ENCODE results near the gene C14orf180. TPM values are rescaled to one million over a fixed set of nuclear protein-coding genes. Genes with fewer than 3 reads are reported as not detected.

C14orf180 gene
- total RNA-seq, 1 donor from 2014 or later = not detected

- no peak for DNase-seq (ENCODE audit: low read depth, low spot score)
Measured at GRCh38 chr14:104549536-104550339, 29.8 kb upstream of the C14orf180 start.

- DNase-seq (ENCODE audit: low read depth, low spot score) = no peak
Measured at GRCh38 chr14:104550340-104550860, 29.2 kb upstream of the C14orf180 start.

DNA sequence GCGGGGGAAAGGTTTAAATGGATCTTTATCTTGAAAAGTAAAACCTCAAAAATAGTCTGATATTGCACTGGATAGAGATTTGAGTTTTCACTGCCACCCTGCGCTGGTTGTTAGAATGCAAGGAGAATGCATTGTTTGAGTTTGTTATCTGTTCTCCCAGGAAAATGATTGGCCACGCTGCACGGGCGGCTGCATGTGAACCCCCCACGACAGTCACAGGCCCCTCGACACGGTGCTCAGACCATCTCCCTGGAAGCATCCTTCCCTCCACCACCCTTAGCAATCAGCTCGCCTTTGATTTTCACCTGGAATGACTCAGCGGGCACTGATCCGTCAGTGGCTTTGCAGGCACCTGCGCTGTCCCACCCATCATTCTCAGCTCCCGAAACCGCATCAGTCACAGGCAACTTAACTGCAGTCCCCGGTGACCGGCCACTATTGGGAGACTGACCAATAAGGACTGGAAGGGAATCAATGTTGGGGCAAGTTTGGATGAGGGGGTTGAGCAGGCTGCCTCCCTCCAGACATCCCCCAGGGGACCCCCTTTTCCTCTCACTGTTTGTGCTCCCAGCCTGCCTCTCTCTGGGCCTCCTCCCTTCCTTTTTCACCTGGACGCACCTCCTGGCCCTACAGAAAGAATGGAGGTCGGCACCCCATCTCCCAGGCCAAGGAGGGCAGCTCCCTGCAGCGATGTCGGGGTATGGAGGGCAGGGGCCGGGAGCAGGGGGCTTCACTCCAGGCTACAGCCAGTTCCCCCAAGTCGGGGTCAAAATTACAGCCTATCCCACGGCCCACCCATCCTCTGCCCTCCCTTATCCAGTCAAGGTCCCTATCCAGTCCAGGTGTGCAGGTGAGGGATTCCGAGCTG is 28.5 kb upstream of the C14orf180 start:
- DNase-seq (ENCODE audit: low read depth, low spot score) = no peak

GRCh38 chr14:104551851-104552737 is 27.5 kb upstream of the C14orf180 start:
- DNase-seq (ENCODE audit: low read depth, low spot score) = no peak

DNA sequence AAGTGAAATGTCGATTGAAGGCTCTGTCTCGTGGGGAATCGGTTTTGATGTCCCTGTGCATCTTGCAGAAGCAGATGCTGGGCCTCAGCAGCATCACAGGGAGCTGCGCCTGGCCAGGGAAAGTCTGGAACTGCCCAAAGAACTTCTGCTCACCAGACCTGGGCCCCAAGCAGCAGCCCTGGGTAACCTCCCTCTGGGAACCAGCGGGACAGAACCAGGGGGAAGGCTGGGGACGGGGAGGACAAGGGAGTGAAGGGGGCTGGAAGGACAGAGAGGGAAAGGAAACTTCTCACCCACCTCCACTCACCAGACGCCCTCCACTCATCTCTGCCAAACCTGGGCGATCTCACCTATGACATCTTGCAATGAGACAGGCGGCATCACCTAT is 26.8 kb upstream of the C14orf180 start:
- no peak for DNase-seq (ENCODE audit: low read depth, low spot score)

DNA sequence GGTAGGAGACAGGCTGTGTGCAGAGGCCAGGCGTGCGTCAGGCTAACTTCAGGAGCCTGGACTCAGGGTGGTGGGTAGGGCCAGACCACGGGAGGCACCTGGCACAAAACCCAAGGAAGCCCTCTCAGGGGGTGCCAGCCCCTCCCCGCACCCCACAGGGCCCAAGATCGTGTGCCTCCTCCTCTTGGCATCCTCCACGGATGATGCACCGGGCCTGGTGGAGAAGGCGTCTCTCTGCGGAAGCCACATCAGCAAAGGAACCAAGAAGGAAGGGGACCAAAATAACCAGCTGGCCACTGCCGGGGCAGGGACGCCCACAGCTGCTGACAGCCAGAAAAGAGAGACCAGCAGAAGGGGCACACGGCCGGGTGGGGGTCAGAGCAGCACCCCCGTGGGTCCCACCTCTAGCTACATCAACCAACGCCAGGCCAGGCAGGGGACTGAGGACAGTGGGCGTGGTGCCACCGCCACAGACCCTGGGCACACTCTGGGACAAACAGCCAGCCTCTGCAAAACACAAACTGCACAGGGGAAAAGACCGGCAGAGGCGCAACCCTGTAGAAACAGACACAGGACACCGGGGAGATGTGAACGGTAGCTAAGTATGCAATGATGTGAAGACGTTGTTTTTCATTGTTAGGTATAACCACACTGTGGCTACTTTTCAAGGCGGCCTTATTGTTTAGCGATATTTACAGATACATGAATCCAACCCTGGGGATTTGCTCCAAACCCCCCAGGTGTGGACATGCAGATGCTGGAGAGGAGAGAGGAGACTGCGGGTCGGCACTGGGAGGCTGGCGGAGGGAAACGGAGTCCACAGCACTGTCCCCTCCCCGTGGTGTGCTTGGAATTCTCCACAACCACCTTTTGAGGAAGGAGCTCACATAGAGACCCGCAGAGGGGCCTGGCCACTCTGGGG is 26.1 kb upstream of the C14orf180 start:
- no peak for DNase-seq (ENCODE audit: low read depth, low spot score)

- DNase-seq (ENCODE audit: low read depth, low spot score) = no peak
Measured at GRCh38 chr14:104554088-104554607, 25.4 kb upstream of the C14orf180 start.

- DNase-seq (ENCODE audit: low read depth, low spot score) = no peak
Measured at GRCh38 chr14:104554608-104555429, 24.7 kb upstream of the C14orf180 start.

GRCh38 chr14:104555430-104556255 is 23.9 kb upstream of the C14orf180 start:
- DNase-seq (ENCODE audit: low read depth, low spot score) = no peak

GRCh38 chr14:104556256-104557021 is 23.1 kb upstream of the C14orf180 start:
- DNase-seq (ENCODE audit: low read depth, low spot score) = no peak

DNA sequence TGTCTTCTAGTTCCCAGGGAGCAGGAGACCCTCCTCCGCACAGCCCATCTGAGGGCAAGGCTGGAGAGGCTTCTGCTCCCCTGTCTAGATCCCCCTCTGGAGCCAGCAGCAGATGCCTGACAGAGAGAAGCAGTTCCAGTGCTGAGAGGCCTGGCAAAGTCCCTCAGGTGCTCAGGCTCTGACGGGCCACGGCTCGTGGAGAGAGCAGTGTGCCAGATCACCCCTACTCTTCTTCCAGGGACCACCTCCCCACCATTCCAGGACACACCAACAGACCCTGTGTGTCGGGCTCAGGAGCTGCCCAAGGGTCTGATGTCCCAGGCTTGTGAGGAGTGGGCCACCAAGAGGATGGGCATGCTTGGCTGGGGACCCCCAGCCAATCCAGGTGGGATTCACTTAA is 22.5 kb upstream of the C14orf180 start:
- DNase-seq (ENCODE audit: low read depth, low spot score) = no peak

DNA sequence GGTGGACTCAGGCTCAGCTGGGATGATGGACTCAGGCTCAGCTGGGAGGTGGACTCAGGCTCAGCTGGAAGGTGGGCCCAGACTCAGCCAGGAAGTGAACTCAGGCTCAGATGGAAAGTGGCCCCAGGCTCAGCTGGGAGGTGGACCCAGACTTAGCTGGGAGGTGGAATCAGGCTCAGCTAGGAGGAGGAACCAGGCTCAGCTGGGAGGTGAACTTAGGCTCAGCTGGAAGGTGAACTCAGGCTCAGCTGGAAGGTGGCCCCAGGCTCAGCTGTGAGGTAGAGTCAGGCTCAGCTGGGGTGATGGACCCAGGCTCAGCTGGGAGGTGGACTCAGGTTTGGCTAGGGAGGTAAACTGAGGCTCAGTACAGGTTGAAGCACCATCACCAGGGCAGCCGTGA is 21.8 kb upstream of the C14orf180 start:
- no peak for DNase-seq (ENCODE audit: low read depth, low spot score)

DNA sequence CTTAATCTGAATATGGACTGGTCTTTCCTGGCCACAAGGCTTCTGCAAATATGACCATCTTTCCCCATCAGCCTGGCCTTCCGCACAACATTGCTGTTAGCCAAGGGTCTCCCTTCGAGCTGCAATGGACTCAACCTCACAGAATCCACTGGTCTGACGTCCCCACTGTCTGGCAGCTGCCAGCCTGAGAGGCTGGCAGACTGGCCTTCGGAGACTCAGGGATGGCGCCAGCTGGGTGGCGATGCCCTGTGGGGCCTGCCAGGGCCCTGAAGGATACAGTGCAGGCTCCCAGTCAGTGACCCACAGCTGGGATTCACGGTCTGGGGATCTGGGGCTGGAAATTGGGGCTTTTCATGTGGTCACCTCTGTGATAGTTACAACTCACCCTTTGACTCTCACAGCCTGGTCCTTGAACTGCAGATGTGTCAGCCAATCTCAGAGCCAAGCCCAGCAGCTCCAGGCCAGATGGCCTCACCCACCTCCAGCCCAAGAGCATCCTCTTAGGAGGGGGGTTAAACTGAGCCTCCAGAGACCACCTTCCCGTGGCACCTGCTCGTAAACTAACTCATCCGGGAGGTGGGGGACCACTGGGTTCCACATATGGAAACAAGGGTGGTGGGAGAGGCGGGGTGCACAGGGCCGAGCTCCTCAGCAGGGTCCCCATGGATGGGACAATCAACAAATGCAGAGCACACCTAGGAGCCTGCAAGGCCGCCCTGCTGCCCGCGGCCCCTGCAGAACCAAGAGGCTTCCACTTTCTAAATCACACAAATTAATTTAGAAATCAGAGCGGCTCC is 21.1 kb upstream of the C14orf180 start:
- no peak for DNase-seq (ENCODE audit: low read depth, low spot score)

DNA sequence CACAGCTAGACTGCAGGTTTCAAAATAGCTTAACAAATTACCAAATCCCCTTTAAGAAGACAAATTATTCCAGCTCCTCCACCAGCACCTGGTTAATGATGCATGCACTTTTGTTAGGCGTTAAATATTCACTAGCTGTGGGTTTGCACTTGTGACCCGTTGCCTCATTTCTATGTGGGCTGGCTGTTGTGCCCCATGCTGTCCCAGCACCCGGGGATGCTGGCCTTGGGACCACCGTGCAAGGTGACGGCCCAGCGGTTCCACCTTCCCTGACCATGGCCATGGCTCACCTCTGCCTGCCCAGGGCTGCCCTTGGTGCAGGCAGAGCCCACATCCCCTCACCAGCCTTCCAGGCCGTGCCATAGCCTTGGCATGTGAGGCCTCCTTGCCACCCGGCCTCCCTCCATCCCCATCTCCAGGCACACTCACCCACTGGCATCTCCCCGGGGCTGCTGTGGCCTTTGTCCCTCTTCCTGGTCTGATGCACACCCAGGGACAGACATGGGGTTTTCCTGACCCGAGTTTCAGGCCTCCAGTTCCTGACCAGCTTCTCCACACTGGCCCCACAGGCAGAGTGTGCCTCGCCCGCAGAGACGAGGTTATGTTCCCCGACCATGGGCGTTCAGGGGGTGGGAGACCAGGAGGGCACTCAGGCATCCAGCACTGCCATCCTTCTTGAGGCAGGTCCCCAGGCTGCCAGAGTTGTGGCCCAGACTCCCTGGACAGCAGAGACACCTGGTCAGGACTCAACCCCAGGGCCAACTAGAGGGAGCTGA is 20.3 kb upstream of the C14orf180 start:
- no peak for DNase-seq (ENCODE audit: low read depth, low spot score)

- DNase-seq (ENCODE audit: low read depth, low spot score) = no peak
Measured at GRCh38 chr14:104559804-104560585, 19.6 kb upstream of the C14orf180 start.

Data from pulmonary artery endothelial cell (primary cell).